ENCODE data around the gene GMPPB.

GMPPB gene

DNA sequence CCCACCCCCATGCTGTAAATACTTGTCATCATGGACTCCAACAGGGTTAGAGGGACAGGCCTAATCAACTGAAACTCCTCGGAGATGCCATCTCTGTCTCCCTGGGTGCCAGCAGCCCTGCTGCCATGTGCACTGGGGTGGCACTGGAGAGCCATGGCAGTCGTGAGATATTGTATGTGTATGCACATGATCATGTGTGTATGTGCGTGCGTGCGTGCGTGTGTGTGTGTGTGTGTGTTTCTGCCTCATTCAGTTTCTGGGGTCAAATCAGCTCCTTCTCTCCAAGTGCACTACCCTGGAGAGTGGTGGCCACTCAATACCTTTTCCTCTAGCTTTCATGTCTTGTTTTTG lies 52.8 kb downstream of the GMPPB start:
- no peak for DNase-seq (ENCODE audit: low read depth)
